GM19025 (cell line): ENCODE measurements around the gene LMLN.
"Not testable (repeated sequence)": the region's sequence is repeated elsewhere in the genome, so short reads cannot be mapped to it uniquely, and the experiment has no call there.

ENCODE experiments used
- ATAC-seq: cut with Tn5 transposase; IDR thresholded peaks from one replicate; pipeline ENCODE4 v1.9.1; 2021; ENCODE audit warnings: mild to moderate bottlenecking, low read depth, moderate library complexity; ENCODE audit not compliant: unreplicated experiment

LMLN gene

DNA sequence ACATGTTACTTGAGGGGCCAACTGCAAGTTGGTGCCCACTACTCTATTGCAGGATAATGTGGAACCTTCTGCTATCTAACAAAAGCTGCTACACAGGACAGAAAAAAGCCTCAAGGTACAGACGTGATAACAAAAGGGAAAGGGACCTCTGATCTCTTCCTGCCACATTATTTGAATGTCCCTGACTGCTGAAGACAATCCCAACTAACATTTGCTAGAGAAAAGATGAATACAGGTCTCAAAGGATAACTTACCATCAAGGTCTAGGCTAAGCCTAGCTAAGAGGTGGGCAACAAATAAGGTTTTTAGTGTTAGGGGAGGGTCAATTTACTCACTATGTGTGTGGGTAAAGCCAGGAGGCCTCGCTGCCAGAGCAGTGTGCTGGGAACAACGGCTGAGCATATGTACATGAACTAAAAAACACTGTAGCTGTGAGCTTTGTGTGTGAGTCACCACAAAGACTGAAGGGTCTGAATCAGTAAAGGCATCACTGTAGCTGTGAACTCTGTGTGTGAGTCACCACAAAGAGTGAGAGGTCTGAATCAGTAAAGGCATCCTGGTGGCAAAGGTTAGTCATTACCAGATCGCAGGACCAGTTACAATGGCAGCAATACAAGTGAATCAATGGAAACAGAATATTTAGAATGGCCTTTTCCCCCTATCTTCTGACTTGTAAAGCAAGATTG lies 111.7 kb downstream of the LMLN start:
- ATAC-seq = peak; percentile 100

DNA sequence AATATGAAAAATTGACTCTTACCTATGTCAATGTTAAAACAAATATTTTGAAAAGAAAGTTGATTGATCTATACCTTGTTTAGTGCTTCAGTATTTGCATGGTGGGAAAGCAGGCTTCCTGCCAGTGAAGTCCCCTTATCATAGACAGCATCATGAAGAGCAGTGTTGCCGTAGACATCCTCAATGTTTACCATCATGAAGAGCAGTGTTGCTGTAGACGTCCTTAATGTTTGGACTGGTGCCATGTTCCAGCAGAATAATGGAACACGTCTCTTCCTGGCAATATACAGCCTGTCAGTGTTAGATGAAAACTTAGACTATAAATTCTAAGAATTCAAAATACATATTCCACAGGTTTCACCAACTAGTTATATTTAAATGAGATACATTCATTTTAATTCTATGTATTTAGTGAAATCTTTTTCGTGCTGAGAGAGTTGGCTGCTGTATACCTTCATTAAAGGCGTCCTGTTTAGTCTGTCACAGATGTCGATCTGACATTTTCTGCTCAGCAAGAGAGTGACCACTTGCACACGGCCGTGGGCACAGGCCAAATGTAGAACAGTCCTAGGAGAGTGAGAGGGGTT lies 116.8 kb downstream of the LMLN start:
- no peak for ATAC-seq

DNA sequence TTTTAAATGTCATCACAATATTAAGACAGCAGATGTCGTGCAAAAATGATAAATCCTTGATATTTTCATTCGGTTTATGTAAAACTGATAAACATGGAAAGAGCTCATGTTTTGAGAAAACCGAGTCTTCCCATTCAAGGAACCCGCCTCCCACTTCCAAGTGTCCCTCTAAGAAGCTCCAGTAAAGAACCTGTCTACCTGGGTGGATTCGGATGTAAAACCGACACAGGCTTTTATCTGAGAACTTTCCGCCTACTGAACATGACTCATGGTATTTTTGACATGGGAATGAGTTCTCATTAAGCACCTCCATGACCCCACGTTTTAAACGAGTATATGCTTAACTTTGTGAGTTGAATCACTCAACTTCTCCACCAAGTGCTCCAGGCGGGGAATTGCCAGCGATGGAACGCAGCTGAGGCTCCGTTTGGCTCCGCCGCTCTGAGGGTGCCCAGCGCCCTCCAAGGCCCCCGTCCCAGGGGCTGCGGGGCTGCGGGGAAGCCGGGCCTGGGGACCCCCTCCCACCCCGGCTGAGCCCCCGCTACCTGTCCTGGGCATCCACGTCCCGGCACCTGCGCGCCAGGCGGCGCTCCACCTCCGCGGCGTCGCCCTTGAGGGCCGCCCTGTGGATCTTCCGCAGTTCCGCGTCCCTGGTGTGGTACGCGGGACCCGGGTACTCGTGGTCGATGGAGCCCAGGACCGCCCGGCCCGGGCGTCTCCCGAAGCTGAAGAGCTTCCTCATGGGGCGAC lies 119.9 kb downstream of the LMLN start:
- no peak for ATAC-seq

DNA sequence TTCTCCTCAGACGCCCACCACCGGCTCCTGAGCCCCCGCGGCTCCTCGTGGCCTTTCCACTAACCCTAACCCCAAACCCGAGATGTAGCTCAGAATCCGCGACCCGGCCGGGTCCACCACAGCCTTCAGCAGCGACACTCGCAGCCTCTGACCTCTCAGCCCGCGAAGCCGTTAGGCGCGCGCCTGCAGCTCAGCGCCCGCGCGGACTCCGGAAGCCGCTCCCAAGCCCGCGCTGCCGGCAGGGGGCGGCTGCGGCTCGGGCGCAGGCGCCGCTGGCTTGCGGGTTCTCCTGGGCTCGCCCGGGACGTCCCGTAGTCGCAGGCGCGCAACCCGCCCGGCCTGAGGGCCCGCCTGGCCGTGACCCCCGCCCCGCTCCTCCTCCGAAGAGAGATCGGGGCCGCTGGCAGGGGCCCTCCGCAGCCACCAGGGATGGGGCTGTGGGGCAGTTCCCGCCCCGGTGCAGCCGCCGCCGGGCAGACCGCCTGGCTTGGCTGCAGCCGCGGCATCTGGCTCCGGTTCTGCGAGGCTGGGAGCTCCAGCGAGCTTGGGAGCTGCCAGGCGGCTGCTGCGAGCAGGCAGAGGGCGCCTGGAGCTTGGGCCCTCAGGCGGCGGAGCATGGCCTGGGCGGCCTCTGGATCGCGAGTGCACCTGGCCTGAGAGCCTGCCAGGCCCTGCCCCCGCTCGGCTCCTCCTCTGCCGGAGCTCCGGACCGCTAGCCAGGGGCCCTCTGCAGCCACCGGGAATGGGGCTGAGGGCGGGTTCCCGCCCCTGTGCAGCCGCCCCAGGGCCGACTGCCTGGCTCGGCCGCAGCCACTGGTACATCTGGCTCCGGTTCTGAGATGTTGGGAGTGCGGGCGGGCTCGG lies 120.7 kb downstream of the LMLN start:
- ATAC-seq = peak; percentile 67

DNA sequence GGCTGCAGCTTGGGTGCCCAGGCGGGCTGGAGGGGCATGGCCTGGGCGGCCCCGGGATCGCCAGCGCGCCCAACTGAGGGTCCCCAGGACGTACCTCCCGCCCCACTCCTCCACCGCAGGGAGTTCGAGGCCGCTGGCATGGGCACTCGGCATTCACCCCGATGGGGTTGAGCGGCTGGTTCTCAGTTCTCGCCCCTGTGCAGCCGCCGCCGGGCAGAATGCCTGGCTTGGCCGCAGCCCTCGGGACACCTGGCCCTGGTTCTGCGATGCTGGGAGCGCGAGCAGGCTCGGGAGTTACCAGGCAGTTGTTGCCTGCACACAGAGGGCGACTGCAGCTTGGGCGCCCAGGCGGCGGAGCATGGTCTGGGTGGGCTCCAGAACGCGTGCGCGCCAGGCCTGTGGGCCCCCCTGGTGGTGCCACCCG lies 121.4 kb downstream of the LMLN start:
- no peak for ATAC-seq

DNA sequence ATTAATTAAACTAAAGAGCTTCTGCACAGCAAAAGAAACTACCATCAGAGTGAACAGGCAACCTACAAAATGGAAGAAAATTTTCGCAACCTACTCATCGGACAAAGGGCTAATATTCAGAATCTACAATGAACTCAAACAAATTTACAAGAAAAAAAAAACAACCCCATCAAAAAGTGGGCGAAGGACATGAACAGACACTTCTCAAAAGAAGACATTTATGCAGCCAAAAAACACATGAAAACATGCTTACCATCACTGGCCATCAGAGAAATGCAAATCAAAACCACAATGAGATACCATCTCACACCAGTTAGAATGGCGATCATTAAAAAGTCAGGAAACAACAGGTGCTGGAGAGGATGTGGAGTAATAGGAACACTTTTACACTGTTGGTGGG lies 122.2 kb downstream of the LMLN start:
- ATAC-seq = not testable (repeated sequence)

DNA sequence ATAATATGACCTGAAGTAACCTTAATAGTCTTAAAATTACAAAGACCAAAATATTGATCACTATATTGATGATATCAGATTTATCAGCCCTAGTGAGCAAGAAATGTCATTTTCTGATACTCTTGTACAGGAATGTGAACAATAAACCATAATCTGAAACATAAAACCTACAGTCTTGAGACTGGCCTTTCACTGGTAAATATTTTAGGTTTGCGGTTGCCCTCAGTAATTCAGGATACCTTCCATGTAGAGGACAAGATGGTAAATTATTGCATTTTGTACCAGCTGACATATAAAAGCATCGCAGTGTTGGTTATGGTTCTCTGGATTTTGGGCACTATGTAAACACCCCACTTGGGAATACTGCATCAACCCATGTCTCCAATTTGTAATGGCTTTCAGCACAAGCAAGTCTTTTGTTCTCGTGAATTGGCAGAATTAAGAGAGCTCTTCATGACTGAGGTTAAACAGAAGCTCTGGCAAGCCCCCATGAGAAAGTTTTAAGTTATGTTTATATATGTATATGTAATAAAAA lies 128.5 kb downstream of the LMLN start:
- ATAC-seq = no peak

DNA sequence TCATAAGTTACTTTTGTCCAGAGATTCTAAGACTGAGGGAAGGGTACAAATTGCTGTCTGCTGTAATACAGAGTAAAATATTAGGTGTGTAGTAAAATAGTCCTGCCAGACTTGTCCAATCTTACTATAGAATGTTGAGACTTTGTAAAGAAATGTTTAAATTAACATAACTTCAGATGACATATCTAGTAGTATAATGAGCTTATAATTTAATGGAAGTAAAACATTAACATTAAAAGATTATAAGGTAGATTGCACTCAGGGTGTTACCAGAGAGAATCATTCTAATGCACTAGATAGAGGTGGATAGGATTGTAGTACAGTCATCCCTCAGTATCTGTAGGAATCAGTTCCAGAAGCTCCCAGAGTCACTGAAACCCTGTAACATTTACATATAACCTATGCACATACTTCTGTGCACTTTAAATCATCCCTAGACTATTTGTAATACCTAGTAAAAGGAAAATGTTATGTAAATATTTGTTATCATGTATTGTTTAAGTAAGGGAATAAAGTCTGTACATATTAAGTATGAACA lies 130.8 kb downstream of the LMLN start:
- no peak for ATAC-seq

DNA sequence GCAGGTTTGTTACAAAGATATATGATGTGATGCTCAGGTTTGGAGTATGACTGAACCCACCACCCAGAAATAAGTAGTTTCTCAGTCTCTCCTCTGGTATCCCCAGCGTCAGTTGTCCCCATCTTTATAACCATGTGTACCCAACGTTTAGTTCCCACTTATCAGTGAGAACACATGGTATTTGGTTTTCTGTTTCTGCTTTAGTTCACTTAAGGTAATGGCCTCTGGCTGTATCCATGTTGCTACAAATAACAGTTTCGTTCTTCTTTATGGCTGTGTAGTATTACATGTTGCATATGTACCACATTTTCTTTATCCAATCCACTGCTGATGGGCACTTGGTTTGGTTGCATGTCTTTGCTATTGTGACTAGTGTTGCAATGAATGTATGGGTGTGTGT lies 132.3 kb downstream of the LMLN start:
- no peak for ATAC-seq

DNA sequence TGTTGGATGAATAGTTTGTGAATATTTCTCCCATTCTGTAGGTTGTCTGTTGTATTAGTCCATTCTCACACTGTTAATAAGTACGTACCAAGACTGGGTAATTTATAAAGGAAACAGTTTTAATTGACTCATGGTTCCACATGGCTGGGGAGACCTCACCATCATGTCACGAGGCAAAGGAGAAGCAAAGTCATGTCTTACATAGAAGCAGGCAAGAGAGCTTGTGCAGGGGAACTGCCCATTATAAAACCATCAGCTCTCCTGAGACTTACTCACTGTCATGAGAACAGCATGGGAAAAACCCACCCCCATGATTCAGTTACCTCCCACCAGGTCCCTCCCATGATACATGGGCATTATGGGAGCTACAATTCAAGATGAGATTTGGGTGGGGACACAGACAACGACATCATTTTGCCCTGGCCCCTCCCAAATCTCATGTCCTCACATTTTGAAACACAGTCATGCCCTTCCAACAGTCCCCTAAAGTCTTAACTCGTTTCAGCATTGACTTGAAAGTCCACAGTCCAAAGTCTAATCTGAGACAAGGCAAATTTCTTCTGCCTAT lies 133.2 kb downstream of the LMLN start:
- no peak for ATAC-seq
